HEK293 (cell line): ENCODE data around the gene LHX6.

Experiments used
- KLF1 ChIP-seq: fragments of 450-650 bp; formaldehyde crosslinking; IDR thresholded peaks from 2 replicates; pipeline ENCODE4 v1.5.1; 2016; ENCODE audit warnings: missing biosample characterization, missing genetic modification characterization
- PRDM1 ChIP-seq: fragments of 450-650 bp; formaldehyde crosslinking; IDR thresholded peaks from 2 replicates; pipeline ENCODE4; 2016; ENCODE audit warnings: missing biosample characterization, missing genetic modification characterization
- SP2 ChIP-seq: fragments of 450-650 bp; formaldehyde crosslinking; IDR thresholded peaks from 2 replicates; pipeline ENCODE4 v1.5.1; 2016; ENCODE audit warnings: missing biosample characterization, missing genetic modification characterization
- YY1 ChIP-seq: fragments of 450-650 bp; formaldehyde crosslinking; IDR thresholded peaks from 2 replicates; pipeline ENCODE4 v1.5.1; 2018; ENCODE audit warnings: missing biosample characterization, missing genetic modification characterization
- ZBTB44 ChIP-seq: fragments of 450-650 bp; IDR thresholded peaks from 2 replicates; pipeline ENCODE4 v1.5.1; 2018; ENCODE audit warnings: missing biosample characterization, mild to moderate bottlenecking, missing genetic modification characterization
- ZFP3 ChIP-seq: fragments of 450-650 bp; formaldehyde crosslinking; IDR thresholded peaks from 2 replicates; pipeline ENCODE4 v1.5.1; 2016; ENCODE audit warnings: low read depth, missing biosample characterization, missing genetic modification characterization
- ZNF157 ChIP-seq: fragments of 450-650 bp; formaldehyde crosslinking; IDR thresholded peaks from 2 replicates; pipeline ENCODE4 v1.5.1; 2016; ENCODE audit warnings: missing biosample characterization, missing genetic modification characterization
- ZNF175 ChIP-seq: fragments of 450-650 bp; formaldehyde crosslinking; IDR thresholded peaks from 2 replicates; pipeline ENCODE4 v1.5.1; 2016; ENCODE audit warnings: missing biosample characterization, missing genetic modification characterization
- ZNF202 ChIP-seq: fragments of 450-650 bp; formaldehyde crosslinking; IDR thresholded peaks from 2 replicates; pipeline ENCODE4 v1.5.1; 2016; ENCODE audit warnings: missing biosample characterization, missing genetic modification characterization, borderline replicate concordance
- ZNF214 ChIP-seq: fragments of 450-650 bp; formaldehyde crosslinking; IDR thresholded peaks from 2 replicates; pipeline ENCODE4 v1.5.1; 2017; ENCODE audit warnings: missing biosample characterization, mild to moderate bottlenecking, missing genetic modification characterization, borderline replicate concordance
- ZNF26 ChIP-seq: fragments of 450-650 bp; formaldehyde crosslinking; IDR thresholded peaks from 2 replicates; pipeline ENCODE4 v1.5.1; 2016; ENCODE audit warnings: missing biosample characterization, missing genetic modification characterization
- ZNF266 ChIP-seq: fragments of 450-650 bp; formaldehyde crosslinking; IDR thresholded peaks from 2 replicates; pipeline ENCODE4 v1.5.1; 2016; ENCODE audit warnings: missing biosample characterization, missing genetic modification characterization, low read depth
- ZNF274 ChIP-seq, 2 experiments: fragments of 200-500 bp in 1 of 2; fragments of 450-650 bp in 1 of 2; sonication (Bioruptor generic) in 1 of 2; formaldehyde crosslinking in 1 of 2; IDR thresholded peaks; 2 replicates each; pipeline versions ENCODE4 v1.5.1 to v1.6.1; 2014 to 2016; ENCODE audit warnings: borderline replicate concordance in 1 of 2, inconsistent platforms in 1 of 2, low read length in 1 of 2, missing biosample characterization in 1 of 2, missing genetic modification characterization in 1 of 2
- ZNF292 ChIP-seq: fragments of 450-650 bp; formaldehyde crosslinking; IDR thresholded peaks from 2 replicates; pipeline ENCODE4 v1.5.1; 2016; ENCODE audit warnings: low read depth, missing biosample characterization, missing genetic modification characterization, borderline replicate concordance
- ZNF391 ChIP-seq: fragments of 450-650 bp; formaldehyde crosslinking; IDR thresholded peaks from 2 replicates; pipeline ENCODE4 v1.5.1; 2016; ENCODE audit warnings: low read depth, missing biosample characterization, missing genetic modification characterization, borderline replicate concordance
- ZNF394 ChIP-seq: fragments of 450-650 bp; formaldehyde crosslinking; IDR thresholded peaks from 2 replicates; pipeline ENCODE4 v1.5.1; 2016; ENCODE audit warnings: missing biosample characterization, missing genetic modification characterization, mild to moderate bottlenecking, moderate library complexity, borderline replicate concordance
- ZNF416 ChIP-seq: fragments of 450-650 bp; formaldehyde crosslinking; IDR thresholded peaks from 2 replicates; pipeline ENCODE4 v1.5.1; 2016; ENCODE audit warnings: missing biosample characterization, missing genetic modification characterization
- ZNF48 ChIP-seq: fragments of 450-650 bp; formaldehyde crosslinking; IDR thresholded peaks from 2 replicates; pipeline ENCODE4 v1.5.1; 2016; ENCODE audit warnings: missing biosample characterization, missing genetic modification characterization
- ZNF621 ChIP-seq: fragments of 450-650 bp; formaldehyde crosslinking; IDR thresholded peaks from 2 replicates; pipeline ENCODE4 v1.5.1; 2017; ENCODE audit warnings: missing biosample characterization, missing genetic modification characterization
- ZNF704 ChIP-seq: fragments of 450-650 bp; formaldehyde crosslinking; IDR thresholded peaks from 2 replicates; pipeline ENCODE4 v1.5.1; 2016; ENCODE audit warnings: missing biosample characterization, missing genetic modification characterization
- TF ChIP-seq, protein P1 (sequence below): IDR thresholded peaks from 2 replicates; pipeline ENCODE4 v1.6.1; 2011; ENCODE audit warnings: mild to moderate bottlenecking, low read depth, low read length, borderline replicate concordance
- TF ChIP-seq, protein P2 (sequence below): fragments of 450-650 bp; formaldehyde crosslinking; IDR thresholded peaks from 2 replicates; pipeline ENCODE4 v1.5.1; 2017; ENCODE audit warnings: missing biosample characterization, missing genetic modification characterization
- TF ChIP-seq, protein P3 (sequence below): fragments of 450-650 bp; formaldehyde crosslinking; conservative IDR thresholded peaks from 2 replicates; pipeline ENCODE4 v1.5.1; 2016; ENCODE audit warnings: low read depth, missing biosample characterization, missing genetic modification characterization
- TF ChIP-seq, protein P4 (sequence below): fragments of 450-650 bp; formaldehyde crosslinking; IDR thresholded peaks from 2 replicates; pipeline ENCODE4 v1.5.1; 2017; ENCODE audit warnings: missing biosample characterization, missing genetic modification characterization

The LHX6 gene

GRCh38 chr9:122264360-122265148 is 35.8 kb upstream of the LHX6 start, which contains the start of the genes MRRF and RBM18 (continued):
- no peak for TF ChIP-seq ZNF274 (IDR thresholded peaks at IDR 0.05; ENCODE audit: low read length)
- TF ChIP-seq ZNF274 (tag by site-specific recombination; IDR thresholded peaks at IDR 0.05; ENCODE audit: borderline replicate concordance): no peak
- no peak for TF ChIP-seq ZNF214 (tag by site-specific recombination)
- TF ChIP-seq SP2 (tag by site-specific recombination): peak; percentile 80
- TF ChIP-seq ZNF391 (tag by site-specific recombination): peak; percentile 56; the same call in 1 of the 2 replicates
- TF ChIP-seq ZNF704: no peak
- no peak for TF ChIP-seq ZFP3 (tag by site-specific recombination)
- no peak for TF ChIP-seq PRDM1 (tag by site-specific recombination)
- no peak for TF ChIP-seq ZNF202 (tag by site-specific recombination)
- no peak for TF ChIP-seq ZBTB44 (tag by site-specific recombination)
- TF ChIP-seq, protein P1, sequence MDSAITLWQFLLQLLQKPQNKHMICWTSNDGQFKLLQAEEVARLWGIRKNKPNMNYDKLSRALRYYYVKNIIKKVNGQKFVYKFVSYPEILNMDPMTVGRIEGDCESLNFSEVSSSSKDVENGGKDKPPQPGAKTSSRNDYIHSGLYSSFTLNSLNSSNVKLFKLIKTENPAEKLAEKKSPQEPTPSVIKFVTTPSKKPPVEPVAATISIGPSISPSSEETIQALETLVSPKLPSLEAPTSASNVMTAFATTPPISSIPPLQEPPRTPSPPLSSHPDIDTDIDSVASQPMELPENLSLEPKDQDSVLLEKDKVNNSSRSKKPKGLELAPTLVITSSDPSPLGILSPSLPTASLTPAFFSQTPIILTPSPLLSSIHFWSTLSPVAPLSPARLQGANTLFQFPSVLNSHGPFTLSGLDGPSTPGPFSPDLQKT: no peak
- no peak for TF ChIP-seq ZNF175
- TF ChIP-seq ZNF416: no peak
- TF ChIP-seq ZNF266 (tag by site-specific recombination): no peak
- TF ChIP-seq ZNF394 (tag by site-specific recombination): no peak
- TF ChIP-seq KLF1: peak; percentile 50
- TF ChIP-seq ZNF157: no peak
- TF ChIP-seq YY1: no peak; the same call in 1 of the 2 replicates
- TF ChIP-seq ZNF48 (tag by site-specific recombination): no peak
- no peak for TF ChIP-seq ZNF26 (tag by site-specific recombination)
- no peak for TF ChIP-seq ZNF621 (tag by site-specific recombination)
- TF ChIP-seq, protein P2, sequence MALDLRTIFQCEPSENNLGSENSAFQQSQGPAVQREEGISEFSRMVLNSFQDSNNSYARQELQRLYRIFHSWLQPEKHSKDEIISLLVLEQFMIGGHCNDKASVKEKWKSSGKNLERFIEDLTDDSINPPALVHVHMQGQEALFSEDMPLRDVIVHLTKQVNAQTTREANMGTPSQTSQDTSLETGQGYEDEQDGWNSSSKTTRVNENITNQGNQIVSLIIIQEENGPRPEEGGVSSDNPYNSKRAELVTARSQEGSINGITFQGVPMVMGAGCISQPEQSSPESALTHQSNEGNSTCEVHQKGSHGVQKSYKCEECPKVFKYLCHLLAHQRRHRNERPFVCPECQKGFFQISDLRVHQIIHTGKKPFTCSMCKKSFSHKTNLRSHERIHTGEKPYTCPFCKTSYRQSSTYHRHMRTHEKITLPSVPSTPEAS (tag by site-specific recombination): no peak
- no peak for TF ChIP-seq ZNF292 (tag by site-specific recombination)
- TF ChIP-seq, protein P3, sequence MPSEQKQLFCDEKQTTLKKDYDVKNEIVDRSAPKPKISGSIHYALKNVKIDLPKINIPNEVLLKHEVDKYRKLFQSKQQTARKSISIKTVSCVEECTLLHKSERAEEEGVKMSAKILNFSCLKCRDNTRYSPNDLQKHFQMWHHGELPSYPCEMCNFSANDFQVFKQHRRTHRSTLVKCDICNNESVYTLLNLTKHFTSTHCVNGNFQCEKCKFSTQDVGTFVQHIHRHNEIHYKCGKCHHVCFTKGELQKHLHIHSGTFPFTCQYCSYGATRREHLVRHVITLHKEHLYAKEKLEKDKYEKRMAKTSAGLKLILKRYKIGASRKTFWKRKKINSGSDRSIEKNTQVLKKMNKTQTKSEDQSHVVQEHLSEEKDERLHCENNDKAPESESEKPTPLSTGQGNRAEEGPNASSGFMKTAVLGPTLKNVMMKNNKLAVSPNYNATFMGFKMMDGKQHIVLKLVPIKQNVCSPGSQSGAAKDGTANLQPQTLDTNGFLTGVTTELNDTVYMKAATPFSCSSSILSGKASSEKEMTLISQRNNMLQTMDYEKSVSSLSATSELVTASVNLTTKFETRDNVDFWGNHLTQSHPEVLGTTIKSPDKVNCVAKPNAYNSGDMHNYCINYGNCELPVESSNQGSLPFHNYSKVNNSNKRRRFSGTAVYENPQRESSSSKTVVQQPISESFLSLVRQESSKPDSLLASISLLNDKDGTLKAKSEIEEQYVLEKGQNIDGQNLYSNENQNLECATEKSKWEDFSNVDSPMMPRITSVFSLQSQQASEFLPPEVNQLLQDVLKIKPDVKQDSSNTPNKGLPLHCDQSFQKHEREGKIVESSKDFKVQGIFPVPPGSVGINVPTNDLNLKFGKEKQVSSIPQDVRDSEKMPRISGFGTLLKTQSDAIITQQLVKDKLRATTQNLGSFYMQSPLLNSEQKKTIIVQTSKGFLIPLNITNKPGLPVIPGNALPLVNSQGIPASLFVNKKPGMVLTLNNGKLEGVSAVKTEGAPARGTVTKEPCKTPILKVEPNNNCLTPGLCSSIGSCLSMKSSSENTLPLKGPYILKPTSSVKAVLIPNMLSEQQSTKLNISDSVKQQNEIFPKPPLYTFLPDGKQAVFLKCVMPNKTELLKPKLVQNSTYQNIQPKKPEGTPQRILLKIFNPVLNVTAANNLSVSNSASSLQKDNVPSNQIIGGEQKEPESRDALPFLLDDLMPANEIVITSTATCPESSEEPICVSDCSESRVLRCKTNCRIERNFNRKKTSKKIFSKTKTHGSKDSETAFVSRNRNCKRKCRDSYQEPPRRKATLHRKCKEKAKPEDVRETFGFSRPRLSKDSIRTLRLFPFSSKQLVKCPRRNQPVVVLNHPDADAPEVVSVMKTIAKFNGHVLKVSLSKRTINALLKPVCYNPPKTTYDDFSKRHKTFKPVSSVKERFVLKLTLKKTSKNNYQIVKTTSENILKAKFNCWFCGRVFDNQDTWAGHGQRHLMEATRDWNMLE (tag by site-specific recombination): peak; percentile 41; the same call in 1 of the 2 replicates
- TF ChIP-seq, protein P4, sequence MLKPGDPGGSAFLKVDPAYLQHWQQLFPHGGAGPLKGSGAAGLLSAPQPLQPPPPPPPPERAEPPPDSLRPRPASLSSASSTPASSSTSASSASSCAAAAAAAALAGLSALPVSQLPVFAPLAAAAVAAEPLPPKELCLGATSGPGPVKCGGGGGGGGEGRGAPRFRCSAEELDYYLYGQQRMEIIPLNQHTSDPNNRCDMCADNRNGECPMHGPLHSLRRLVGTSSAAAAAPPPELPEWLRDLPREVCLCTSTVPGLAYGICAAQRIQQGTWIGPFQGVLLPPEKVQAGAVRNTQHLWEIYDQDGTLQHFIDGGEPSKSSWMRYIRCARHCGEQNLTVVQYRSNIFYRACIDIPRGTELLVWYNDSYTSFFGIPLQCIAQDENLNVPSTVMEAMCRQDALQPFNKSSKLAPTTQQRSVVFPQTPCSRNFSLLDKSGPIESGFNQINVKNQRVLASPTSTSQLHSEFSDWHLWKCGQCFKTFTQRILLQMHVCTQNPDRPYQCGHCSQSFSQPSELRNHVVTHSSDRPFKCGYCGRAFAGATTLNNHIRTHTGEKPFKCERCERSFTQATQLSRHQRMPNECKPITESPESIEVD: no peak
